ENCODE results near the gene KRT40. TPM values are rescaled to one million over a fixed set of nuclear protein-coding genes. Genes with fewer than 3 reads are reported as not detected.

KRT40 gene
- total and polyA plus RNA-seq, 9 of the 15 experiments (the other 6 are each of a cell fraction or from before 2014, with no cell fraction given), result not detected

- H3K9me1 ChIP-seq (ENCODE audit: control insufficient read depth, insufficient read depth, low read length), result no peaks in the 10 kb centered on the region
- no peaks in the 10 kb centered on the region for H3K4me1 ChIP-seq (replicated peaks in 1 of 2; ENCODE audit: control insufficient read depth in 2 of 2, insufficient read depth in 2 of 2, low read length in 2 of 2)
- intact Hi-C loops (cut with micrococcal nuclease), result no loop called here
- FAIRE-seq, result no peak
- H4K20me1 ChIP-seq (replicated peaks; ENCODE audit: control insufficient read depth, insufficient read depth, low read length), result no peaks in the 10 kb centered on the region
- WGBS (ENCODE audit: insufficient coverage, low coverage, missing lambda C conversion rate), result 0% methylated on average over 3 of the region's 3 CpGs
- in situ Hi-C loops (cut with MboI), result no loop called here
- ChIA-PET POLR2A (interaction anchor here (0.7 kb wide), 1 partner anchor 385 kb away, joined by 3 read pairs; no protein-coding TSS in a partner anchor), CTCF (ENCODE audit: low intra/inter-chr PET ratio) (no interaction called here)
- no peaks in the 10 kb centered on the region for H3K36me3 ChIP-seq (ENCODE audit: control insufficient read depth, insufficient read depth, low read length)
- H2AFZ ChIP-seq (ENCODE audit: low read depth, low read length), result no peak overlapping the region
- H3K4me2 ChIP-seq (ENCODE audit: insufficient read depth, low read length), result no peak overlapping the region
- H3K27ac ChIP-seq (ENCODE audit: extremely low read depth, low read depth, low read length), result no peak overlapping the region
- H3K27me3 ChIP-seq (ENCODE audit: control insufficient read depth in 2 of 2, insufficient read depth in 2 of 2, low read length in 2 of 2), result 0 out of 5 replicates have a peak, but pooled peaks cover 0 to 3% of the 10 kb centered on the region in 2 experiments
- no peaks in the 10 kb centered on the region for H3K9me3 ChIP-seq (replicated peaks; ENCODE audit: control insufficient read depth, insufficient read depth, low read depth, low read length)
- no peaks in the 10 kb centered on the region for H3K79me2 ChIP-seq (ENCODE audit: control insufficient read depth, insufficient read depth, low read length)
- no peak overlapping the region for H3K9ac ChIP-seq (ENCODE audit: insufficient read depth in 1 of 2, low read depth in 2 of 2, low read length in 2 of 2)
- no peak overlapping the region for H3K4me3 ChIP-seq
- BruUV-seq (replicated peaks), result no TSS peak
- no peak for DNase-seq (ENCODE audit: extremely low read depth in 1 of 4, low spot score in 3 of 4)
- no peak for ATAC-seq
- TF ChIP-seq SIN3B (IDR thresholded peaks at IDR 0.05; ENCODE audit: low read depth) (no peak), DNMT1 (IDR thresholded peaks at IDR 0.05) (no peak), CHD2 (IDR thresholded peaks at IDR 0.05; ENCODE audit: low read depth, low read length) (no peak), EWSR1 (IDR thresholded peaks at IDR 0.05; ENCODE audit: borderline replicate concordance, low read depth, partially characterized antibody) (no peak), TAF15 (IDR thresholded peaks at IDR 0.05; ENCODE audit: low read depth, low read length) (no peak), TAF1 (IDR thresholded peaks at IDR 0.05; ENCODE audit: control insufficient read depth, extremely low read depth, insufficient read depth, low read length, severe bottlenecking) (no peak), ZNF561 (CRISPR knock-in tag; conservative IDR thresholded peaks at IDR 0.05) (no peak), EHMT2 (IDR thresholded peaks at IDR 0.05) (no peak), NCOA2 (IDR thresholded peaks at IDR 0.05; ENCODE audit: partially characterized antibody in 2 of 2) (no peak), ZNF830 (CRISPR knock-in tag; IDR thresholded peaks at IDR 0.05) (no peak), PTBP1 (IDR thresholded peaks at IDR 0.05; ENCODE audit: low read depth, low read length) (no peak), PYGO2 (tag; IDR thresholded peaks at IDR 0.05) (no peak), TSHZ1 (CRISPR knock-in tag; IDR thresholded peaks at IDR 0.05) (no peak)
- TF ChIP-seq, protein P1, sequence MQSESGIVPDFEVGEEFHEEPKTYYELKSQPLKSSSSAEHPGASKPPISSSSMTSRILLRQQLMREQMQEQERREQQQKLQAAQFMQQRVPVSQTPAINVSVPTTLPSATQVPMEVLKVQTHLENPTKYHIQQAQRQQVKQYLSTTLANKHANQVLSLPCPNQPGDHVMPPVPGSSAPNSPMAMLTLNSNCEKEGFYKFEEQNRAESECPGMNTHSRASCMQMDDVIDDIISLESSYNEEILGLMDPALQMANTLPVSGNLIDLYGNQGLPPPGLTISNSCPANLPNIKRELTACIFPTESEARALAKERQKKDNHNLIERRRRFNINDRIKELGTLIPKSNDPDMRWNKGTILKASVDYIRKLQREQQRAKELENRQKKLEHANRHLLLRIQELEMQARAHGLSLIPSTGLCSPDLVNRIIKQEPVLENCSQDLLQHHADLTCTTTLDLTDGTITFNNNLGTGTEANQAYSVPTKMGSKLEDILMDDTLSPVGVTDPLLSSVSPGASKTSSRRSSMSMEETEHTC (IDR thresholded peaks at IDR 0.05), result no peak
- TF ChIP-seq, protein P2, sequence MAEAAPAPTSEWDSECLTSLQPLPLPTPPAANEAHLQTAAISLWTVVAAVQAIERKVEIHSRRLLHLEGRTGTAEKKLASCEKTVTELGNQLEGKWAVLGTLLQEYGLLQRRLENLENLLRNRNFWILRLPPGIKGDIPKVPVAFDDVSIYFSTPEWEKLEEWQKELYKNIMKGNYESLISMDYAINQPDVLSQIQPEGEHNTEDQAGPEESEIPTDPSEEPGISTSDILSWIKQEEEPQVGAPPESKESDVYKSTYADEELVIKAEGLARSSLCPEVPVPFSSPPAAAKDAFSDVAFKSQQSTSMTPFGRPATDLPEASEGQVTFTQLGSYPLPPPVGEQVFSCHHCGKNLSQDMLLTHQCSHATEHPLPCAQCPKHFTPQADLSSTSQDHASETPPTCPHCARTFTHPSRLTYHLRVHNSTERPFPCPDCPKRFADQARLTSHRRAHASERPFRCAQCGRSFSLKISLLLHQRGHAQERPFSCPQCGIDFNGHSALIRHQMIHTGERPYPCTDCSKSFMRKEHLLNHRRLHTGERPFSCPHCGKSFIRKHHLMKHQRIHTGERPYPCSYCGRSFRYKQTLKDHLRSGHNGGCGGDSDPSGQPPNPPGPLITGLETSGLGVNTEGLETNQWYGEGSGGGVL (CRISPR knock-in tag; IDR thresholded peaks at IDR 0.05), result no peak
Measured at GRCh38 chr17:41018541-41018940, 34.4 kb upstream of the KRT40 start.

Measured in K562 (cell line).